HG03095 (cell line): ENCODE results near the gene ARHGAP26.
A peak's percentile ranks its signal among the peaks of the same experiment; 100 is the strongest.

Source experiments
- ATAC-seq: cut with Tn5 transposase; IDR thresholded peaks from one replicate; pipeline ENCODE4 v1.9.1; 2021; ENCODE audit warnings: moderate library complexity; ENCODE audit not compliant: unreplicated experiment

ARHGAP26 gene

GRCh38 chr5:142769793-142770649, at the start of gene ARHGAP26:
Gene ARHGAP26, plus strand, starts transcription at chr5:142770377. Its CDS starts 385 bp downstream, at chr5:142770762.
- peak; percentile 98 for ATAC-seq

GRCh38 chr5:142720641-142721271, 49.4 kb upstream of the ARHGAP26 start:
- no peak for ATAC-seq

GRCh38 chr5:142722146-142722545, 48.0 kb upstream of the ARHGAP26 start:
- ATAC-seq, result no peak

GRCh38 chr5:142722896-142723295, 47.3 kb upstream of the ARHGAP26 start:
- ATAC-seq, result no peak

- ATAC-seq, result no peak
Measured at GRCh38 chr5:142724821-142725220, 45.4 kb upstream of the ARHGAP26 start.

- ATAC-seq, result no peak
Measured at GRCh38 chr5:142725231-142726187, 44.7 kb upstream of the ARHGAP26 start.

GRCh38 chr5:142726188-142726731, 43.9 kb upstream of the ARHGAP26 start:
- no peak for ATAC-seq

GRCh38 chr5:142727735-142728047, 42.5 kb upstream of the ARHGAP26 start:
- no peak for ATAC-seq

GRCh38 chr5:142735323-142736246, 34.6 kb upstream of the ARHGAP26 start:
- no peak for ATAC-seq

GRCh38 chr5:142736247-142736632, 33.9 kb upstream of the ARHGAP26 start:
- ATAC-seq, result no peak

GRCh38 chr5:142737179-142737578, 33.0 kb upstream of the ARHGAP26 start:
- no peak for ATAC-seq

- ATAC-seq, result no peak
Measured at GRCh38 chr5:142740474-142741242, 29.5 kb upstream of the ARHGAP26 start.

GRCh38 chr5:142743592-142744441, 26.4 kb upstream of the ARHGAP26 start:
- no peak for ATAC-seq

GRCh38 chr5:142745268-142745667, 24.9 kb upstream of the ARHGAP26 start:
- no peak for ATAC-seq

GRCh38 chr5:142746532-142747433, 23.4 kb upstream of the ARHGAP26 start:
- no peak for ATAC-seq

- no peak for ATAC-seq
Measured at GRCh38 chr5:142748132-142748531, 22.0 kb upstream of the ARHGAP26 start.

GRCh38 chr5:142748568-142749249, 21.5 kb upstream of the ARHGAP26 start:
- ATAC-seq, result no peak
